Ovary (tissue), 9 donors: ENCODE results near the gene TWNK. TPM values are rescaled to one million over a fixed set of nuclear protein-coding genes. Genes with fewer than 3 reads are reported as not detected.

ENCODE experiments used
- DNase-seq, 5 donors: peaks; one replicate each; pipeline ENCODE4 v3.0.0-alpha.2; 2019 to 2020
- H3K27ac ChIP-seq, 2 donors: fragments of 200-600 bp; one replicate each; pipeline versions ENCODE4 v1.5.1 to v1.8.0; 2019 to 2022
- H3K27me3 ChIP-seq: fragments of 200-600 bp; one replicate; pipeline ENCODE4 v1.8.0; 2022
- H3K36me3 ChIP-seq: fragments of 200-600 bp; sonication (generic); one replicate; pipeline ENCODE4 v1.5.1; 2019
- H3K4me1 ChIP-seq: one replicate; pipeline ENCODE4 v1.8.1; 2013; ENCODE audit warnings: mild to moderate bottlenecking, moderate library complexity; ENCODE audit not compliant: insufficient read depth
- H3K4me3 ChIP-seq: fragments of 200-600 bp; sonication (generic); one replicate; pipeline ENCODE4 v1.5.1; 2017
- H3K9me3 ChIP-seq, 2 donors: fragments of 200-600 bp in 1 of 2; sonication (generic) in 1 of 2; one replicate each; pipeline versions ENCODE4 v1.5.1 to v1.8.1; 2013 to 2019; ENCODE audit warnings: mild to moderate bottlenecking in 1 of 2, moderate library complexity in 1 of 2
- CTCF ChIP-seq, 3 donors: fragments of 450-650 bp in 2 of 3; fragments of 200-600 bp in 1 of 3; IDR thresholded peaks; one replicate each; pipeline versions ENCODE4 v1.5.1 to v1.8.0; 2016 to 2022; ENCODE audit warnings: antibody characterized with exemption in 3 of 3, mild to moderate bottlenecking in 1 of 3
- EP300 ChIP-seq: sonication (generic); formaldehyde crosslinking; IDR thresholded peaks from one replicate; pipeline ENCODE4 v1.6.1; 2017; ENCODE audit warnings: antibody characterized with exemption
- POLR2A ChIP-seq: fragments of 450-650 bp; IDR thresholded peaks from one replicate; pipeline ENCODE4 v1.6.1; 2017; ENCODE audit warnings: antibody characterized with exemption, mild to moderate bottlenecking, moderate library complexity
- WGBS, 3 donors: extraction: QIAGEN DNeasy Blood & Tissue Kit in 1 of 3; methylation state at CpG; one replicate each; pipeline versions ENCODE4 v1.1.5 to v1.1.7; 2013 to 2017; 5-methylcytosine and 5-hydroxymethylcytosine counted together
- intact Hi-C, 4 donors: fragments of 100-400 bp; cut with DNase I; formaldehyde crosslinking; loops; one replicate each; pipeline versions ENCODE4 v1.11.0 to v1.15.1; 2022 to 2023
- polyA plus RNA-seq, 2 donors: library from polyadenylated mRNA; stranded (reverse); fragments of 200-250 nt in 1 of 2; fragments of 350-450 nt in 1 of 2; fragmentation: Illumina TruSeq in 1 of 2; extraction: RNeasy Lipid Tissue Mini Kit (QIAGEN cat#74804) in 1 of 2; gene quantifications; one replicate each; pipeline ENCODE4 v1.2.3, GENCODE V29; 2013 to 2014
- total RNA-seq, 7 donors: library from RNA; depleted of rRNA in 2 of 7; stranded (reverse); fragments of >200 nt in 2 of 7; fragmentation: NEBNext Ultra II Directional in 3 of 7; extraction: Animal tissue kit (Norgen Biotek cat#: 25700) in 3 of 7; gene quantifications; one replicate each; pipeline versions ENCODE4 v1.1.0 to v1.2.4, GENCODE V29; 2016 to 2023
- donor health status: DM: no; HTN: no; CAD: no; lungs with moderate emphysema.
- donor health status: DM: no; HTN: no; CAD: no.
- donor health status: Bipolar disorder and iron deficiency.
- donor health status: DM: yes; HTN: yes; CAD: no.
- donor health status: DM: no; HTN: no; CAD: no.
- donor health status: DM: yes; HTN: yes; CAD: no.

Gene TWNK
- total and polyA plus RNA-seq, 9 donors = 2.4 to 13.9 (median 10.7) TPM

- Histone ChIP-seq H3K4me3 (no peak overlapping the region), H3K9me3 (no peaks in the 10 kb centered on the region), H3K27ac (no peak overlapping the region), H3K4me1 (no peaks in the 10 kb centered on the region), H3K27me3 (no peaks in the 10 kb centered on the region), H3K36me3 (no peaks in the 10 kb centered on the region)
- TF ChIP-seq EP300 = no peak
- TF ChIP-seq POLR2A = no peak
- no peak for TF ChIP-seq CTCF (IDR thresholded peaks at IDR 0.05)
- intact Hi-C loops = no loop called here
- no peak for DNase-seq
These were observed 41.6 kb upstream of the TWNK start for GRCh38 chr10:100945754-100946153.

- DNase-seq = no peak
- 79 to 88% (median 79%) methylated on average over 3 of the region's 3 CpGs for WGBS, 3 donors
- H3K27ac ChIP-seq = no peak overlapping the region
- H3K4me1 ChIP-seq = no peaks in the 10 kb centered on the region
- H3K36me3 ChIP-seq = no peaks in the 10 kb centered on the region
- H3K27me3 ChIP-seq = no peaks in the 10 kb centered on the region
- intact Hi-C loops = no loop called here
- no peak overlapping the region for H3K4me3 ChIP-seq
- H3K9me3 ChIP-seq = no peaks in the 10 kb centered on the region
- TF ChIP-seq EP300 = no peak
- no peak for TF ChIP-seq POLR2A
- no peak for TF ChIP-seq CTCF (IDR thresholded peaks at IDR 0.05)
These were observed 38.4 kb upstream of the TWNK start for GRCh38 chr10:100948916-100949315.

- TF ChIP-seq EP300 = no peak
- TF ChIP-seq CTCF (IDR thresholded peaks at IDR 0.05) = no peak
- no peak for TF ChIP-seq POLR2A
- H3K9me3 ChIP-seq = no peaks in the 10 kb centered on the region
- no peaks in the 10 kb centered on the region for H3K27me3 ChIP-seq
- H3K4me3 ChIP-seq = no peak overlapping the region
- H3K36me3 ChIP-seq = no peaks in the 10 kb centered on the region
- H3K4me1 ChIP-seq = no peaks in the 10 kb centered on the region
- intact Hi-C loops = loop anchor here in 1 of 4 donors (10.0 kb wide), 1 partner anchor 75 kb away; no protein-coding TSS in a partner anchor
- no peak overlapping the region for H3K27ac ChIP-seq
- no peak for DNase-seq
These were observed 27.1 kb upstream of the TWNK start for GRCh38 chr10:100960251-100960650.

- intact Hi-C loops = loop anchor here in 1 of 4 donors (10.0 kb wide), 1 partner anchor 78 kb away; no protein-coding TSS in a partner anchor
- 44 to 61% (median 48%) methylated on average over 4 of the region's 4 CpGs for WGBS, 3 donors
- Histone ChIP-seq H3K4me1 (no peaks in the 10 kb centered on the region), H3K9me3 (no peaks in the 10 kb centered on the region), H3K27ac (no peak overlapping the region), H3K4me3 (no peak overlapping the region), H3K27me3 (no peaks in the 10 kb centered on the region), H3K36me3 (no peaks in the 10 kb centered on the region)
- TF ChIP-seq CTCF (IDR thresholded peaks at IDR 0.05) = no peak
- TF ChIP-seq POLR2A = no peak
- no peak for TF ChIP-seq EP300
- no peak for DNase-seq
These were observed 24.8 kb upstream of the TWNK start for GRCh38 chr10:100962351-100963080.
